GM18498 (cell line): ENCODE results near the gene FRMD6.

Experiments
- ATAC-seq: cut with Tn5 transposase; IDR thresholded peaks from one replicate; pipeline ENCODE4 v1.9.1; 2021; ENCODE audit warnings: mild to moderate bottlenecking, moderate library complexity; ENCODE audit not compliant: unreplicated experiment

The FRMD6 gene

DNA sequence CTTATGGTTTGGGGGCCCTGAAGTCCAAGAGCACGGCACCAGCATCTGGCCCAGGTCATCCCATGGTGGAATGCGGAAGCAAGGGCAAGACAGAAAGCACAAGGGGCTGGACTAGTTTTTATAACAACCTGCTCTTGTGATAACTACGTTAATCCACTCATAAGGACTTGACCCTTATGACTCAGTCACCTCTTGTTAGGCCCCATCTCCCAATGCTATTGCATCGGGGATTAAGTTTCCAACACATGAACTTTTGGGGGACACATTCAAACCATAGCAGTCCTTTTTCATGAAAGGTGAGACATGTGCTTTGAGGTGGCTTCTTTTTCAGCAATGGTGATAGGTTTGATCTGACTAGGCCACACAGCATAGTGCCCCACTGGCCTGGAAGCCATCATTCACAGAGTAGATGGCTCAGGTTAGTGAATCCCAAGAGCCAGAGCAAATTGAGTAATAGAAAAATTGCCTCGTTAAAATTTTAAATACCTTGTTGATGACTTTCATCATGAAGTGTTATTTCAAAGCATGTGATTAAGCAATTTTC lies 12.1 kb downstream of the FRMD6 start:
- no peak for ATAC-seq

DNA sequence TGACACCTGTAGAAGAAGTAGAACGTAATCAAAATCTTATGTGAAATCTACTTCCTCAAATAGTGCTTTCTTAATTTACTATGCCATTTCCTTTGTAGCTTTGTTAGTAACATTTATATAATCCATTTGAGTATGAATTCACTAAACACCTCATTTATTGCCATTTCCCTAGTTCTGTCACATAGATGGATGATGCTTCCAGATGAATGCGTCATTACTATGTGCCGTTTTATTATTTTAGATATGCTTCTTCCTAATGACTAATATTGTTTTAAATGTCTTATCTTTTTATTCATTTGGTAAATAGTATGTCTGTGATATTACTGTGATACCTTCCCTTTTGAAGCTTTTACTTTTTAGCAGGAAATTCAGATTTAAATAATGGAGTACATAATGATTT lies 14.4 kb downstream of the FRMD6 start:
- no peak for ATAC-seq

DNA sequence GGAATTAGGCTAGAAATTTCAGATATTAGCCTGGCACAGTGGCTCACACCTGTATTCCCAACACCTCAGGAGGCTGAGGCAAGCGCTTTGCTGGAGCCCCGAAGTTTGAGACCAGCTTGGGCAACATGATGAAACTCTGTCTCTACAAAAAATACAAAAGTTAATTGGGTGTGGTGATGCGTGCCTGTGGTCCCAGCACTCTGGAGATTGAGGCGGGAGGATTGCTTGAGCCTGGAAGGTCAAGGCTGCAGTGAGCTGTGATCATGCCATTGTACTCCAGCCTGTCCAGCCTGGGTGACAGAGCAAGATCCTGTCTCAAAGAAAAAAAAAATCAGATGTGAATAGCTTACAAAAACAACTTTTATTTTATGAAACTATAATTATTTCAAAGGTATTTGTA lies 15.1 kb downstream of the FRMD6 start:
- no peak for ATAC-seq

DNA sequence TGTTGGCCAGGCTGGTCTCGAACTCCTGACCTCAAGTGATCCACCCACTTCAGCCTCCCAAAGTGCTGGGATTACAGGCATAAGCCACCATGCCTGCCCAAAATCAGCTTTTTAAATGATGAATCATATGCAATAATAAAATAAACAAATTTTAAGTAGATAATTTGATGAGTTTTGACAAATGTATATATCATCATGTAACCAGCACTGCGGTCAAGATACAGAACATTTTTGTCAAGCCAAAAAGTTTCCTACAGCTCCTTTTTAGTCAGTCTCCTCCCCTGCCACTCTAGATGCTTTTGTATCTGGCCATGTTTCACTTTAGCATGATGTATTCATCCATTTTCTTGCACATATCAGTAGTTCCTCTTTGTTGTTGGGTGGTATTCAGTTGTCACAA lies 17.2 kb downstream of the FRMD6 start:
- no peak for ATAC-seq

DNA sequence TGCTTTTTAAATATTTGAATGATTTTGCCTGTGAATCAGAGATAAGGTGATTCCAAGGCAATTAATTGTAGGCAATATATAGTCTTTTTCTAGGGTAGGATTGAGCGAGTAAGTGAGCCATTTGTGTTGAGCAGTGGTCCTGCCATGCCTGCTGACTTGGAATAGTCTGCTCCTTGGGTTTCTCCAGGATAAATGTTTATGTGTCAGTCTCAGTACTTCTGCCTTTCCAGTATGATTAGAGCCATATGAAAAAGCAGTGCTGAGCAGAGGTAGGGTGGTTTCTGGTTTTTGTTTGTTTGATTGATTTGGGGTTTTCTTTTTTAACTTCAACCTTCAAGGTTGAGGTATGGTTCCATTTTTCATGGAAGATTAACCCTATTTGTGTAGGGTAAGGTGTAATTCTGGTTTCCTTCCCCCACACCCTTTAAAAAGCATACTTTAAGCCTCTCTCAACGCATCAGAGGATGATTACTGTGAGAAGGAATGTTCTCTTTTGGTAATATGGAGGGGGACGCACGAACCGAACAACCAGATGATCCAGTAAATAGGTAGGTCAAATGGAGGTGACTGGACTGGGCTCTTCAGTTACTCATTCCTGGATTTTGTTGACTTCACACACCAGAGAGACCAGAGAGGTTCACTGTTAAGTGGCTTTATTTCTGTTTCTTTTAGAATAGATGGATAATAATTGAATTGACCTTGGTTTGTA lies 22.7 kb downstream of the FRMD6 start:
- ATAC-seq, result no peak

DNA sequence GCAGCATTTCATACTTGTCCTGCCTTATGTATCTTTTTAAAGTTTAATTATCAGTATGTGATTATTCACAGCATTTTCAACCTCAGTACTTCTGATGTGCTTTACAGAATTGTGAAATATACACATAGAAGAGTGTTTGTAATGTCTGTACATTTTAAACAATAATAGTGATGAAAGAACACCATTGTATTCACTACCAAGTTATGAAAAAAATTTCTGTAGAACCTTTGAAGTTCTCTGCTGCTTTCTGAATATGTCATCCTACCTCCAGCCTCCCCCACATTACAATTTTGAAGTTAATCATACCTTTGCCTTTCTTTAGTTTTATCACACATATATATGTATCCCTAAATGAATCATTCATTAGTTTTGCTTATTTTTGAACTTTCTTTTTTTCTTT lies 24.8 kb downstream of the FRMD6 start:
- no peak for ATAC-seq

DNA sequence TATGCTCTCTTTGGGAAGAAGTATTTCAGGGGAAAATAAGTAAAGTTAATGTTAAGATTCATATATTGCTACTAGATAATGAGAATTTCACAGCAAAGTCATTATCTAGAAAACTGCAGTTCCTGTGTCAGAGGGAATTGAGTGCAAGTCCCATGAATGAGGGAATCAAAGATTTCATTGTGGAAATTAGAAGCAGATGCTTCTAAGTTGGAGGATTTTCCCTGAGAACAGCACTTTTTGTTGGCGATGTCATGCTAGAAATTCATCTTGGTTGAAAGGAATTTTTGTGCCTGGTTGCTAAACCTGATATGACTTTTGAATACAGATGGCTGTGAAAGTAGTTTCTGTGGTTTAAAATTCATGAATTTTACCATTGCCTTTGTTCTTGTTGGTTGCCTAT lies 25.6 kb downstream of the FRMD6 start:
- no peak for ATAC-seq

DNA sequence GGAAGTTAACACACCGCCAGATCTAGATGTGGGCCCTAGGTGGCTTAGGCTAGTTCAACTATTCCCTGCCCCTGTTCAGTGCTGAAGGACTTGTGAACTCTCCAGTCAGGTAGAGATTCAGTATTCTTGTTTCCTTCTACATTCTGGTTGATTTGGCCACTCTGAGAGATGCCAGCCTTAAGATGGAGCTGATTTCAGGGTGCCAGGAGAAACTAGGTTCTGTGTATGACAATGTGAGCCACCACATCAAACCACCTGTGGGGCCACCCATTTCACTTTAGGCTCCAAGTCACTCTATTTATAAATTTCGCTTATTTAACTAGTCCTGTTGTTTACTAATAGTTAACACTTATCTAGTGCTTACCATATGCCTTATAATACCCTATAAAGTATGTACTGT lies 26.0 kb downstream of the FRMD6 start:
- no peak for ATAC-seq

DNA sequence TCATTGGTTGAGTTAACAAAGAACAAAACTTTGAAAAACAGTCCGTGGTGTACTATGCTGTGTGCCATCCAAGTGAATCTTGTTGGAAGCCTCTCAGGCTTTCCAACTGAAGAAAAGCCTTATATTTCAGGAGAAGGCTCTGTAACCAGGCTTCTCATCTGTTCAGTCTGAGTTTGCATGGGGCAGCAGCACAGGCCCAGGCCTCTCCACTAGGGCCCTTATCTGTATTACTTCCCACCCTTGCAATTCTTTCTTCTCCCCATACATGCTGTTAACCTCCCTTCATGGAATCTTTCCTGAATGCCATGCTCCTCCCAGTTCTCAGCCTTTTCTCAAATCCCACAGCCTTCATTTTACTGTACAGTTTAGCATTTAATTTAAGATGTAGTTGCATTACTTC lies 28.3 kb downstream of the FRMD6 start:
- ATAC-seq, result no peak

DNA sequence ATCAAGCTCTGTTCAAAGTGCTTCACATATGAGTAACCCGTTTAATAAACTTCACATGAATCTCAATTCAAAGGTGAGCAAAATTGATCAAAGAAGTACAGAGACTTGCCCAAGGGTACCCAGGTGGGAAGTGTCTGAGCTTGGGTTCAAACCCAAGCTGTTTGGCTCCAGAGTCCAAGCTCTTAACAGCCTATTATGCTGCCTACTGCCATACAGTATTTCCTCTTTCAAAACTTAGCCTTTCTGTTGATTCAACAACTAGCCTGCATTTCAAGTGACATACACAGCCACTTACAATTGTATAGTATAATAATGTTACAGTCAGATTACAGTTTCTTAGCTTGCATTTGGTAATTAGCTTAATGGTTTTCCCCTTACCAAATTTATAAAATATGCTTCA lies 29.7 kb downstream of the FRMD6 start:
- ATAC-seq, result no peak

DNA sequence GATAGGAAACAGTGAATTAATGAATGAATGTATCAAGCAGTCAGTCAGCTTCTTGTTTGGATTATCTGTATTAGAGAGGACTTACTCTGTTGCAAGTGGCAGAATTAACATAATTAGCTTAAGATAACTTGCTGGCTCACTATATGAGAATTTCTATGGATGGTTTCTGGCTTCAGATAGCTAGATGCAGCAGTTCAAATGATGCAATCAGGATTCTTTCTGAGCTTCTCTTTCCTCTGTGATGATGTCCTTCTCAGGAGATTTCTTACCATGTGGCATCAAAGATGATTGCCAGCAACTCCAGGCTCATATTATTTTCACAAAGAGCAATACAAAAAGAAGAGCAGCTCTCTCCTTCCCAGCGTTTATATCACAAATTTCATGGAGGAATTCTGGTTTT lies 30.7 kb downstream of the FRMD6 start:
- ATAC-seq, result no peak

DNA sequence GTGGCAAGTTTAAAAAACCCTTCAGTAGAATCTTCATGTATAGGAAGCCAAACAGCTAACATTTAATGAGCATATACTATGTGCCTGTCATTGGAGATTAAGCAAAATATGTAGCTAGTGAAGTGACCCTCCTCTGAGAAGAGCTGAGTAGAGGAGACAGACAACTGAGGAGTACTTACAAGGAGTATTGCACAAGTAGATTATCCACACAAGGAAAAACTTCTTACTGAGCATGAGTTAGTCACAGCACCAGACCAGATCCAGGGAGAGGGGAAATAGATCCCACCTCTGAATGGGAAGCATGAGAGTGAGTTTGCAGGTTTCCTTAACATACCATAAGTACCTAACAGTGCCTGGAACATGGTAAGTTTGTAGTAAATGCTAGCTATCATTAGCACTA lies 33.0 kb downstream of the FRMD6 start:
- ATAC-seq, result no peak

DNA sequence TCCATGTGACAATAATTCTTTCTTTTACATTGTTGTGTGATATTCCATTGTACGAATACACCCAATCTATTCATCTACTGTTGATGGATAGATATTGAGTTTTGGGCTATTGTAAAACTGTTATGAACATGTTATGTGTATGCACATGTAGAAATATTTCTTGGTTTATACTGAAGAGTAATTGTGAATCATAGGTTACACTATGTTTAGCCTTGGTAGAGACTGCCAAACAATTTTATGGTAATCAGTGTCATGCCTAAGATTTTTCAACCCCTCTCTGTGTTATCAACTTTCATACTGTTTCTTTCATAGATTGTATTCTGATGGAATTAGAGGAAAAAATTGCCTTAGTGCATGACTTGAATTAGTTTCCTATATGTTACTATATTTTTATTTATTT lies 39.5 kb downstream of the FRMD6 start:
- ATAC-seq, result no peak

DNA sequence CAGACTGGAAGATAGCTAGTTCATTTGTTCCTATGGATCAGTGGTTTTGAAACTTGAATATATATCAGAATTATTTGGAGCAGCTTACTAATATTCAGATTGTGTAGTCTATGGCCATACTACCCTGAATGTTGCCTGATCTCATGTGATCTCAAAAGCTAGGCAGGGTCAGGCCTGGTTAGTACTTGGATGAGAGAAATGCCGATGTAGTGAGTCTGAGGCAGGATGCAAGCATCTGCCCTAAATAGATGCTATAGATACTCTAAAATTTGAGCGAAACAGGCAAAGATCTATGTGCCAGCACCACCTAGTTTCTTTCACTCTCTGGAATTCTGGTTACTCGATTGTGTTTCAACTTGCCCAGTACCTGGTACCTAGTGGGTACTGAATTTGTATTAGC lies 40.9 kb downstream of the FRMD6 start:
- no peak for ATAC-seq

DNA sequence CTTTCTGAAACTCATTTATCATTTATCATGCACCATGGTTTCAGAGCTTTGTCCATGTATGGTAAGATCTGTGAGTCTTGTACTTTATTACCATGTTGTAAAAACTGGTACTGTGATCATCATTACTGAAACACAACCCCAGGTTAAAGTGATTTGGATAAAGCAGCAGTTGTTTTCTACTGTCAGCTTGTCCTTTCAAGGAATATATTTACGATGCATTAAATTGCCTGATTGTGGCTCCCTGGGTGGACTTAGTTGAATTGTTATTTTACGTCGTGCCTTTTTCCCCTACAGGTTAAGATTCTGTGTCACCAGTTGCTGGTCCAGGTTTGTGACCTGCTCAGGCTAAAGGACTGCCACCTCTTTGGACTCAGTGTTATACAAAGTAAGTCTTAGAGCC lies 46.1 kb downstream of the FRMD6 start:
- ATAC-seq, result no peak

DNA sequence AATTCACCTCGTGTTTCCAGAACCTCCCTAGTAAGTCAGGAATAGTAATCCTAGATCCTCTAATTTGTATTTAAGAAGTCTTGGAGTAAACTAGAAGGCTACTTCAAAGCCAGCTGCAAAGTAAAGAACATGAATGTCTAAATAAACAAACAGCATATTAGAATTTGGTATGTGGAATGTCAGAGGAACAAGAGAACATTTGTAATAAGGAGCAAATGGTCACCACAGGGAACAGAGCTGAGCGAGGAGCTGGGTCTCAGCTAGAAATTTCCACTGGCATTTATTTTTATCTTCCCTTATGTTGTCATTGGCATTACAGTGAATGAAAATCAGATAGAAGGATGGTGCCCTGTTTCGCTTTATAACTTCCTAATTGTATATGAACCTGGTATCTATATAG lies 50.2 kb downstream of the FRMD6 start:
- ATAC-seq, result no peak

DNA sequence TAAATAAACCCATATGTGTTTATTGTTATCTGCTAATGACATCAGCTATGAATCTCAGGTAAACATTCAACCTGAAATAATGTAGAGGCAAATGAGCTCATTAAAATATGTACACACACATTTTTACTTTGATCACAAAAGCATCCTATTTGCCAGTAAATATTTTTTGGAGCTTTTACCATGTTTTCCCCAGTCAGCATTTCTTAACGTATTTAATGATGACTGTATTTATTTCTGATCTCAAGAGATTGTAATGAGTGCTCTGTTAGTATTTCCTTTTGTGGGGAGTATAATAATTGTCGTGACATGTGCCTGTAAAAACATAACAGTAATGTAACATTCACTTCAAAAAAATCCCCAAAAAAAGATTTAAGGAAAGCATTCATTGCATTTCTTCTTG lies 52.1 kb downstream of the FRMD6 start:
- ATAC-seq, result no peak

DNA sequence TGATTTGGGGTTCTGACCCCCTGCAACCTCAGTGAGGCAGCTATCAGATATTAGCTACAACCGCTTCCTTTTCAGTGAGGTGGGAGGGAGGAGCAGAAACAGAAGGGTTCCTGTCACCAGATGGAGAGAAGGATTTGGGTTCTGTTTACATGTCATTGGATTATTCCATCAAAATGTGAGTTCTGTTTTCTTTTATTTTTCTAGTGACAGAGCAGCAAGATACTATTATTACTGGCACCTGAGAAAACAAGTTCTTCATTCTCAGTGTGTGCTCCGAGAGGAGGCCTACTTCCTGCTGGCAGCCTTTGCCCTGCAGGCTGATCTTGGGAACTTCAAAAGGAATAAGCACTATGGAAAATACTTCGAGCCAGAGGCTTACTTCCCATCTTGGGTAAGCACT lies 52.8 kb downstream of the FRMD6 start:
- ATAC-seq, result no peak

DNA sequence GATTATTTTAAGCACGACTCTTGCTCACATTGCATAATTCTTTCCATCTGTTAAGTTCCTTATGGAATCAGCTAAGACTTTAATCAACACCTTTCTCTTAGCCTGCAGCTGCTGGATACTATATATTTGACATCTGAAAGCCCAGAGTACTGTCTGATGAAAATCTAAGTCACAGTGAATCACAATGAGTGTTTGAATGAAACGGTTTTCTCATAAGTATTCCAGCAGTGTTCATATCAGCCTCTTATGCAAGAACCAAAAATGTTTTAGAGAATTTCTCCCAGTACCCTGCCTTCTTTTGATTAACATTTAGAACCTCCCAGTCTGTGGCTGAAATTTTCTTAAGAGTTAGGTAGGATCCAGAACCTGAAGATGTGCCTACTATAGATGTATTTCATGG lies 55.6 kb downstream of the FRMD6 start:
- ATAC-seq, result no peak

DNA sequence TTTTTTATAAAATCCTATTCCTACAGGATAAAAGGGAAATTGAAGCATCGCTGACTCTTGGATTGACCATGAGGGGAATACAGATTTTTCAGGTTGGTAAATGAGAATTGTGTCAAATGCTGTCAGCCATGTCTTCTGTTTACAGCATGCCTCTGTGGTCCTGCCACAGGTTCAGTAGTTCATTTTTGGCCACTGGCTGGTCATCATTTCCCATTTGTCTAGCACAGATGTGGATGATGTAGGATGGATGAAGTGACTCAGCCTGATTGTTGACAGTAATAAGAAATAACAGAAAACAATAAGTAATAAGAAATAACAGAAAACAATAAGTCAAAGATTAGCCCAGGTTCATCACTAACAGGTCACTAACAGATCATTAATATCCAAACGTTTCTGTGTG lies 59.8 kb downstream of the FRMD6 start:
- ATAC-seq, result no peak

DNA sequence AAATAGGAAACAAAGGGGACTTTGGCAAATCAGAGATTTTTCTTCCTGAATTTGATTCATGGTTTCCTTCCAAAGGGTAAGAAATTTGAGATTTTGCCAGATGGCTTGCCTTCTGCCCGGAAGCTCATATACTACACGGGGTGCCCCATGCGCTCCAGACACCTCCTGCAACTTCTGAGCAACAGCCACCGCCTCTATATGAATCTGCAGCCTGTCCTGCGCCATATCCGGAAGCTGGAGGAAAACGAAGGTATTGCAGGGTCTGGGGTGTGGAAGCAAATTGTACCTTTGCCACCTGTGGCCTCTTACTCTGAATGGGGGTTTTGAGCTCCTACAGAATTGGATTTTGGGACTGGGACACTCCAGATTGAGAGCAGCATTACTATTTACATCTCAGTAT lies 63.5 kb downstream of the FRMD6 start:
- ATAC-seq, result no peak

DNA sequence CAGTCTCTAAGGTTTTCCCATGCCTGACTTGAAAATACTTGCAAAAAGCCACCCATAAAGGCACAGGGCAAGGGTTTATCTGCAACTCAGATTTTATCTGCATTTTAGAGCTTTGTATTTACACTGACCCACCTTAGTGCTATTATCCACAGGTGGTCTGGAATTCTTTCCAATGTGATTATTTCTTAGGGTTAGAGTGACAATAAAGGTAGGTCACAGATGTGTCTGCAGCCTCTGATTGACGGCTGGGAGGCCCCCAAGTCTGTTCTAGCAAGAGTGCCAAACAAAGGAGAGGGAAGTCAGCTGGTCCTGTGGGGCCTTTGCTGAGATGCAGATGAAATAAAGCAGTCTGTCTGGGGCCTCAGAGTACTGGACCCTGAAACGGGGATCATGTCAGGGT lies 64.0 kb downstream of the FRMD6 start:
- no peak for ATAC-seq

DNA sequence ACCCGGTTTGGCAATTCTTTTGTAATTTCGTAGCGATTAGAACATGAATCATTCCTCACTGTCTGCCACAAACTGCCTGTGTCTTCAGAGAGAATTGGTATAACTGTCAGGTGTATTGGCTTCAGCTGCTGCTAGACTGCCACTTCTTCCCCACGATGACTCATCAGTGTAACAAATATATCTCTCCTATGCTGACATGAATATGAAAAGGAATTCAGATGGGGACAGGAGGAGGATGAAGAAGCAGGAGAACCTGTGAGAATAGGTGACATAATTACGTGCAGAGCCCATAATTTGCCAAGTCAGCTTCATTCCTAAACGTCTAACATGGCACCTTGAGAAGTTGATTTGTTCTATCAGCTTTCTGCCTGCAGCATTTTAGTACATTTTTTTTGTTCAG lies 64.9 kb downstream of the FRMD6 start:
- no peak for ATAC-seq
